AG04450 (cell line): Measurements from ENCODE around the gene WDFY1. TPM values are rescaled to one million over a fixed set of nuclear protein-coding genes. Genes with fewer than 3 reads are reported as not detected.

Experiments
- CTCF ChIA-PET: fragments of 300-600, 350-600 bp; formaldehyde crosslinking; extraction: SDS; loops from one replicate; lab custom pipeline; 2022; ENCODE audit warnings: antibody characterized with exemption, inconsistent platforms; lab: Charles Lee
- POLR2A ChIA-PET: fragments of 350-600 bp; formaldehyde crosslinking; extraction: SDS; loops from one replicate; lab custom pipeline; 2021; ENCODE audit warnings: antibody characterized with exemption, inconsistent platforms; lab: Yijun Ruan, JAX
- DNase-seq: peaks from one replicate; pipeline ENCODE4 v3.0.0-alpha.2; 2011; ENCODE audit warnings: low read depth, low spot score
- H3K27ac ChIP-seq: one replicate; pipeline ENCODE4 v1.5.1; 2012; ENCODE audit warnings: low read depth, low read length, control low read depth
- H3K27me3 ChIP-seq: one replicate; pipeline ENCODE4 v1.6.0; 2012; ENCODE audit warnings: low read length; ENCODE audit not compliant: control insufficient read depth, insufficient read depth
- H3K4me3 ChIP-seq: 2 replicates; pipeline ENCODE4 v1.5.1; 2011; ENCODE audit warnings: mild to moderate bottlenecking, low read depth, low read length, control low read depth
- H3K9me3 ChIP-seq: 2 replicates; pipeline ENCODE4 v1.5.1; 2012; ENCODE audit warnings: low read length; ENCODE audit not compliant: control insufficient read depth, insufficient read depth
- CTCF ChIP-seq: IDR thresholded peaks from 2 replicates; pipeline ENCODE4 v1.5.1; 2011; ENCODE audit warnings: low read depth, low read length, control low read depth, inconsistent platforms
- polyA plus RNA-seq: library from polyadenylated mRNA; depleted of rRNA; stranded (reverse); fragments of >200 nt; gene quantifications from 2 replicates; pipeline ENCODE4 v1.2.3, GENCODE V29; 2011

The WDFY1 gene
- polyA plus RNA-seq, 1 experiment = 74.8 TPM

GRCh38 chr2:223901854-223902253, 43.3 kb downstream of the WDFY1 start:
- ChIA-PET POLR2A (no interaction called here), CTCF (interaction anchor here (1.0 kb wide), 1 partner anchor 92 kb away, joined by 3 read pairs; no protein-coding TSS in a partner anchor)
- Histone ChIP-seq H3K27ac (no peak overlapping the region), H3K27me3 (no peaks in the 10 kb centered on the region), H3K4me3 (no peak overlapping the region), H3K9me3 (no peaks in the 10 kb centered on the region)
- no peak for TF ChIP-seq CTCF
- DNase-seq = no peak

- no peak overlapping the region for H3K4me3 ChIP-seq
- no peaks in the 10 kb centered on the region for H3K27me3 ChIP-seq
- H3K9me3 ChIP-seq = no peaks in the 10 kb centered on the region
- CTCF ChIA-PET = interaction anchor here (0.9 to 1.0 kb wide), 2 partner anchors 93 to 103 kb away, joined by 3 read pairs; no protein-coding TSS in a partner anchor
- TF ChIP-seq CTCF = no peak
- DNase-seq = no peak
- H3K27ac ChIP-seq = no peak overlapping the region
- POLR2A ChIA-PET = no interaction called here
Observed at GRCh38 chr2:223901311-223901710, 43.8 kb downstream of the WDFY1 start.

- no peaks in the 10 kb centered on the region for H3K9me3 ChIP-seq
- ChIA-PET CTCF (interaction anchor here (0.9 to 1.3 kb wide), 2 partner anchors 10 to 102 kb away, joined by 3 read pairs; no protein-coding TSS in a partner anchor), POLR2A (no interaction called here)
- no peaks in the 10 kb centered on the region for H3K27me3 ChIP-seq
- no peak overlapping the region for H3K27ac ChIP-seq
- TF ChIP-seq CTCF = no peak
- no peak for DNase-seq
- no peak overlapping the region for H3K4me3 ChIP-seq
Observed at GRCh38 chr2:223900531-223900930, 44.6 kb downstream of the WDFY1 start.

- Histone ChIP-seq H3K27ac (no peak overlapping the region), H3K4me3 (no peak overlapping the region), H3K27me3 (no peaks in the 10 kb centered on the region), H3K9me3 (no peaks in the 10 kb centered on the region)
- no peak for DNase-seq
- ChIA-PET POLR2A (no interaction called here), CTCF (interaction anchor here (0.8 to 1.3 kb wide), 2 partner anchors 10 to 70 kb away, joined by 3 read pairs; no protein-coding TSS in a partner anchor)
- TF ChIP-seq CTCF = no peak
Observed at GRCh38 chr2:223900066-223900465, 45.1 kb downstream of the WDFY1 start.

GRCh38 chr2:223897669-223898330, 47.3 kb downstream of the WDFY1 start:
- ChIA-PET CTCF (interaction anchor here (0.6 kb wide), 1 partner anchor 176 kb away, joined by 5 read pairs; no protein-coding TSS in a partner anchor), POLR2A (no interaction called here)
- H3K27me3 ChIP-seq = no peaks in the 10 kb centered on the region
- no peak for DNase-seq
- H3K9me3 ChIP-seq = no peaks in the 10 kb centered on the region
- no peak overlapping the region for H3K4me3 ChIP-seq
- TF ChIP-seq CTCF = no peak
- H3K27ac ChIP-seq = no peak overlapping the region
